CD4-positive, alpha-beta memory T cell (primary cell): ENCODE measurements around the gene TMCO6. TPM values are rescaled to one million over a fixed set of nuclear protein-coding genes. Genes with fewer than 3 reads are reported as not detected.
"Not testable (repeated sequence)": the region's sequence is repeated elsewhere in the genome, so short reads cannot be mapped to it uniquely, and the experiment has no call there.

Experiments
- CTCF ChIA-PET: fragments of 350-600 bp; sonication (Branson Sonifier 250); formaldehyde crosslinking; loops from one replicate; lab custom pipeline; 2021; ENCODE audit warnings: inconsistent platforms; ENCODE audit not compliant: partially characterized antibody; lab: Charles Lee
- POLR2A ChIA-PET: fragments of 350-600 bp; sonication (Branson Sonifier 250); formaldehyde crosslinking; loops from one replicate; lab custom pipeline; 2021; ENCODE audit not compliant: partially characterized antibody; lab: Charles Lee
- DNase-seq, 5 donors: peaks; one replicate each; pipeline versions ENCODE4 v3.0.0 to v3.0.0-alpha.2; 2020 to 2022; ENCODE audit warnings: mixed read lengths in 1 of 5
- H3K27ac ChIP-seq: one replicate; pipeline ENCODE4 v1.7.0; 2013; ENCODE audit warnings: low read depth, low read length
- H3K27me3 ChIP-seq: 2 replicates; pipeline ENCODE4 v1.7.0; 2013; ENCODE audit warnings: mild to moderate bottlenecking, low read length, moderate library complexity; ENCODE audit not compliant: insufficient read depth
- H3K36me3 ChIP-seq: 2 replicates; pipeline ENCODE4 v1.7.0; 2013; ENCODE audit warnings: mild to moderate bottlenecking, low read length, moderate library complexity; ENCODE audit not compliant: insufficient read depth
- H3K4me1 ChIP-seq: 2 replicates; pipeline ENCODE4 v1.7.0; 2013; ENCODE audit warnings: mild to moderate bottlenecking, low read length, moderate library complexity; ENCODE audit not compliant: insufficient read depth
- H3K4me3 ChIP-seq, 2 donors: one replicate each; pipeline ENCODE4 v1.7.0; 2013; ENCODE audit warnings: low read length in 2 of 2, mild to moderate bottlenecking in 1 of 2
- H3K9me3 ChIP-seq, 2 donors: one replicate each; pipeline ENCODE4 v1.7.0; 2013; ENCODE audit warnings: low read length in 2 of 2, control low read depth in 1 of 2; ENCODE audit not compliant: control insufficient read depth in 1 of 2
- H3K27ac Mint-ChIP-seq, 7 donors: one replicate each; pipeline ENCODE4 v1.8.0; 2020 to 2021; ENCODE audit warnings: mixed read lengths in 7 of 7, mild to moderate bottlenecking in 6 of 7, inconsistent platforms in 3 of 7, moderate library complexity in 3 of 7
- H3K27me3 Mint-ChIP-seq, 2 donors: one replicate each; pipeline ENCODE4 v1.8.0; 2020 to 2021; ENCODE audit warnings: mixed read lengths in 2 of 2
- H3K36me3 Mint-ChIP-seq, 2 donors: one replicate each; pipeline ENCODE4 v1.8.0; 2020 to 2021; ENCODE audit warnings: mixed read lengths in 2 of 2, inconsistent platforms in 1 of 2, mild to moderate bottlenecking in 1 of 2
- H3K4me1 Mint-ChIP-seq, 4 donors: one replicate each; pipeline ENCODE4 v1.8.0; 2020 to 2021; ENCODE audit warnings: mixed read lengths in 4 of 4, mild to moderate bottlenecking in 1 of 4
- H3K4me3 Mint-ChIP-seq, 8 donors: one replicate each; pipeline ENCODE4 v1.8.0; 2020 to 2021; ENCODE audit warnings: mixed read lengths in 8 of 8, mild to moderate bottlenecking in 7 of 8, moderate library complexity in 6 of 8, inconsistent platforms in 3 of 8
- H3K9me3 Mint-ChIP-seq, 8 donors: one replicate each; pipeline ENCODE4 v1.8.0; 2020 to 2021; ENCODE audit warnings: mixed read lengths in 8 of 8, mild to moderate bottlenecking in 5 of 8, inconsistent platforms in 3 of 8, moderate library complexity in 1 of 8
- intact Hi-C: fragments of 100-400 bp; cut with micrococcal nuclease; formaldehyde crosslinking; loops from one replicate; pipeline ENCODE4 v1.15.1; 2023
- polyA plus RNA-seq, 2 donors: library from polyadenylated mRNA; unstranded; fragments of 300-500 nt; fragmentation: Illumina TruSeq; gene quantifications; one replicate each; pipeline ENCODE4 v1.2.3, GENCODE V29; 2021
- total RNA-seq, 2 experiments: library from RNA; stranded (reverse); gene quantifications; one replicate each; pipeline ENCODE4 v1.2.3, GENCODE V29; 2021

TMCO6 gene
- total and polyA plus RNA-seq, 4 experiments from 2014 or later = 15.7 to 56.3 (median 34.2) TPM

DNA sequence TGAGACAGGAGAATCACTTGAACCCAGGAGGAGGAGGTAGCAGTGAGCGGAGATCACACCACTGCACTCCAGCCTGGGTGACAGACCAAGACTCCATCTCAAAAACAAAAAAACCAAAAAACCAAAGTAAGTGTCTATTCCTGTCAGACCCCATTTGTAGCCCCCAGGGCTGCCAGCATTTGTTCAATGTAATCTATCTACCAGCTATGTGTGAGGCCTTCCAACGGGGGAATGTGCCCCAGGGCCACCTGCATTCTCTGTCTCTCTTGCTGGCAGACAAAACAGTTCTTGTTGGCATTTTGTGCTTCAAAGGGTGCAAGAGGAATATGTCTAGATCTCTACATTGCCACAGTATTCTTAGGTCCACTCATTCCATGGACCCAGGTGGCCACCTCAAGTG is 40.4 kb upstream of the TMCO6 start:
- intact Hi-C loops = no loop called here
- H3K27me3 ChIP-seq = no peaks in the 10 kb centered on the region
- Mint-ChIP-seq H3K4me1 (no peaks in the 10 kb centered on the region), H3K27me3 (peaks cover 0 to 1% of the 10 kb centered on the region in 2 donors), H3K9me3 (no peaks in the 10 kb centered on the region), H3K4me3 (no peak overlapping the region), H3K36me3 (no peaks in the 10 kb centered on the region), H3K27ac (peak overlapping the region in 1 of 7 donors; percentile 30)
- no peak for DNase-seq
- no peak overlapping the region for H3K27ac ChIP-seq
- CTCF ChIA-PET = no interaction called here
- H3K4me1 ChIP-seq = no peaks in the 10 kb centered on the region
- POLR2A ChIA-PET = no interaction called here
- no peak overlapping the region for H3K4me3 ChIP-seq
- H3K9me3 ChIP-seq = no peaks in the 10 kb centered on the region
- H3K36me3 ChIP-seq = no peaks in the 10 kb centered on the region

GRCh38 chr5:140600096-140600495 is 39.2 kb upstream of the TMCO6 start:
- H3K27me3 ChIP-seq = no peaks in the 10 kb centered on the region
- H3K27ac Mint-ChIP-seq = no peak overlapping the region
- H3K4me1 Mint-ChIP-seq = no peaks in the 10 kb centered on the region
- H3K27me3 Mint-ChIP-seq = peaks cover 0 to 1% of the 10 kb centered on the region in 2 donors
- ChIA-PET POLR2A (no interaction called here), CTCF (no interaction called here)
- no peaks in the 10 kb centered on the region for H3K9me3 Mint-ChIP-seq
- H3K4me1 ChIP-seq = no peaks in the 10 kb centered on the region
- intact Hi-C loops = no loop called here
- H3K27ac ChIP-seq = no peak overlapping the region
- H3K9me3 ChIP-seq = no peaks in the 10 kb centered on the region
- no peak overlapping the region for H3K4me3 ChIP-seq
- H3K36me3 Mint-ChIP-seq = no peaks in the 10 kb centered on the region
- H3K36me3 ChIP-seq = no peaks in the 10 kb centered on the region
- H3K4me3 Mint-ChIP-seq = no peak overlapping the region
- DNase-seq = no peak

- POLR2A ChIA-PET = no interaction called here
Measured at GRCh38 chr5:140602147-140602546, 37.1 kb upstream of the TMCO6 start.

DNA sequence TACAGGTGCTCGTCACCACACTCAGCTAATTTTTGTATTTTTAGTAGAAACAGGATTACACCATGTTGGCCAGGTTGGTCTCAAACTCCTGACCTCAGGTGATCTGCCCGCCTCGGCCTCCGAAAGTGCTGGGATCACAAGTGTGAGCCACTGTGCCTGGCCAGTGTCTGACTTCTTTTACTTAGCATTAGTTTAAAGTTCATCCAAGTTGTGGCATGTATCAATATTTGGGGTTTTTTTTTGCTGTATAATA is 35.9 kb upstream of the TMCO6 start:
- H3K9me3 ChIP-seq, H3K36me3 Mint-ChIP-seq, H3K27me3 ChIP-seq, H3K27ac Mint-ChIP-seq, CTCF ChIA-PET, POLR2A ChIA-PET, H3K27me3 Mint-ChIP-seq, H3K9me3 Mint-ChIP-seq, H3K36me3 ChIP-seq, H3K4me3 Mint-ChIP-seq, intact Hi-C loops, H3K27ac ChIP-seq, H3K4me1 ChIP-seq, DNase-seq, H3K4me3 ChIP-seq, H3K4me1 Mint-ChIP-seq: not testable (repeated sequence)

More at GRCh38 chr5:140602147-140602546, 37.1 kb upstream of the TMCO6 start:
- H3K4me1 ChIP-seq = no peaks in the 10 kb centered on the region
- no peaks in the 10 kb centered on the region for H3K4me1 Mint-ChIP-seq
- no peaks in the 10 kb centered on the region for H3K36me3 Mint-ChIP-seq
- H3K27ac Mint-ChIP-seq = no peak overlapping the region
- peaks cover 0 to 1% of the 10 kb centered on the region in 2 donors for H3K27me3 Mint-ChIP-seq
- no peaks in the 10 kb centered on the region for H3K9me3 ChIP-seq
- intact Hi-C loops = no loop called here
- no peaks in the 10 kb centered on the region for H3K9me3 Mint-ChIP-seq
- H3K36me3 ChIP-seq = no peaks in the 10 kb centered on the region
- H3K27me3 ChIP-seq = no peaks in the 10 kb centered on the region
- no peak overlapping the region for H3K4me3 ChIP-seq
- no peak overlapping the region for H3K27ac ChIP-seq
- no peak for DNase-seq
- CTCF ChIA-PET = no interaction called here
- no peak overlapping the region for H3K4me3 Mint-ChIP-seq

GRCh38 chr5:140603734-140604133 is 35.5 kb upstream of the TMCO6 start:
- H3K36me3 Mint-ChIP-seq = no peaks in the 10 kb centered on the region
- H3K27ac Mint-ChIP-seq = no peak overlapping the region
- Histone ChIP-seq H3K27me3 (no peaks in the 10 kb centered on the region), H3K4me1 (no peaks in the 10 kb centered on the region), H3K4me3 (no peak overlapping the region), H3K9me3 (no peaks in the 10 kb centered on the region), H3K27ac (no peak overlapping the region), H3K36me3 (no peaks in the 10 kb centered on the region)
- ChIA-PET POLR2A (no interaction called here), CTCF (no interaction called here)
- H3K4me3 Mint-ChIP-seq = no peak overlapping the region
- no peaks in the 10 kb centered on the region for H3K9me3 Mint-ChIP-seq
- H3K27me3 Mint-ChIP-seq = peaks cover under 1 to 2% of the 10 kb centered on the region in 2 donors
- intact Hi-C loops = no loop called here
- no peak for DNase-seq
- H3K4me1 Mint-ChIP-seq = no peaks in the 10 kb centered on the region

- Mint-ChIP-seq H3K27ac (no peak overlapping the region), H3K9me3 (no peaks in the 10 kb centered on the region), H3K4me3 (no peak overlapping the region), H3K4me1 (peaks cover 0 to 2% (median 0%) of the 10 kb centered on the region in 4 donors), H3K36me3 (no peaks in the 10 kb centered on the region), H3K27me3 (peaks cover 1 to 6% of the 10 kb centered on the region in 2 donors)
- DNase-seq = no peak
- Histone ChIP-seq H3K27me3 (no peaks in the 10 kb centered on the region), H3K4me1 (peaks cover 7% of the 10 kb centered on the region), H3K36me3 (no peaks in the 10 kb centered on the region), H3K9me3 (no peaks in the 10 kb centered on the region), H3K4me3 (no peak overlapping the region), H3K27ac (no peak overlapping the region)
- ChIA-PET CTCF (no interaction called here), POLR2A (no interaction called here)
- intact Hi-C loops = no loop called here
Measured at GRCh38 chr5:140605879-140606278, 33.4 kb upstream of the TMCO6 start.

- Histone ChIP-seq H3K9me3 (no peaks in the 10 kb centered on the region), H3K27ac (no peak overlapping the region), H3K4me1 (peaks cover 7% of the 10 kb centered on the region), H3K4me3 (no peak overlapping the region), H3K27me3 (no peaks in the 10 kb centered on the region), H3K36me3 (no peaks in the 10 kb centered on the region)
- no peaks in the 10 kb centered on the region for H3K9me3 Mint-ChIP-seq
- H3K4me1 Mint-ChIP-seq = peaks cover 4 to 8% (median 5%) of the 10 kb centered on the region in 4 donors
- CTCF ChIA-PET = no interaction called here
- peaks cover 1 to 16% of the 10 kb centered on the region in 2 donors for H3K27me3 Mint-ChIP-seq
- intact Hi-C loops = no loop called here
- no peak overlapping the region for H3K4me3 Mint-ChIP-seq
- no peak for DNase-seq
- POLR2A ChIA-PET = no interaction called here
- H3K27ac Mint-ChIP-seq = no peak overlapping the region
- no peaks in the 10 kb centered on the region for H3K36me3 Mint-ChIP-seq
Measured at GRCh38 chr5:140607031-140607430, 32.2 kb upstream of the TMCO6 start.

- Histone ChIP-seq H3K4me3 (no peak overlapping the region), H3K27me3 (no peaks in the 10 kb centered on the region), H3K27ac (no peak overlapping the region), H3K36me3 (no peaks in the 10 kb centered on the region), H3K9me3 (no peaks in the 10 kb centered on the region), H3K4me1 (peaks cover 7% of the 10 kb centered on the region)
- ChIA-PET POLR2A (no interaction called here), CTCF (no interaction called here)
- H3K27me3 Mint-ChIP-seq = peaks cover 6 to 19% of the 10 kb centered on the region in 2 donors
- H3K36me3 Mint-ChIP-seq = no peaks in the 10 kb centered on the region
- no peaks in the 10 kb centered on the region for H3K9me3 Mint-ChIP-seq
- H3K27ac Mint-ChIP-seq = no peak overlapping the region
- no peak overlapping the region for H3K4me3 Mint-ChIP-seq
- peaks cover 4 to 8% (median 8%) of the 10 kb centered on the region in 4 donors for H3K4me1 Mint-ChIP-seq
- DNase-seq = no peak
- intact Hi-C loops = no loop called here
Measured at GRCh38 chr5:140608722-140609121, 30.5 kb upstream of the TMCO6 start.
